HepG2 (cell line): ENCODE measurements around the gene SMYD2. TPM values are rescaled to one million over a fixed set of nuclear protein-coding genes. Genes with fewer than 3 reads are reported as not detected.

ENCODE experiments used
- CENPT ChIP-seq: sonication (generic); formaldehyde crosslinking; IDR thresholded peaks from 2 replicates; pipeline ENCODE4 v1.8.0; 2022; ENCODE audit warnings: low read depth, mild to moderate bottlenecking, moderate library complexity, missing genetic modification reagents
- KDM5B ChIP-seq: sonication (generic); formaldehyde crosslinking; IDR thresholded peaks from 2 replicates; pipeline ENCODE4 v1.4.0; 2020; ENCODE audit warnings: missing genetic modification reagents, mild to moderate bottlenecking, borderline replicate concordance
- NFRKB ChIP-seq: fragments of 450-650 bp; IDR thresholded peaks from 2 replicates; pipeline ENCODE4 v1.6.1; 2017
- PHF21A ChIP-seq: sonication (generic); formaldehyde crosslinking; IDR thresholded peaks from 2 replicates; pipeline ENCODE4 v1.5.0; 2020; ENCODE audit warnings: mild to moderate bottlenecking, missing genetic modification reagents
- SMARCC2 ChIP-seq: fragments of 450-650 bp; IDR thresholded peaks from 2 replicates; pipeline ENCODE4 v1.6.1; 2017; ENCODE audit warnings: antibody characterized with exemption, mild to moderate bottlenecking
- SRSF4 ChIP-seq: fragments of 200-400 bp; formaldehyde crosslinking; IDR thresholded peaks from one replicate; pipeline ENCODE4 v1.6.1; 2018; ENCODE audit warnings: mild to moderate bottlenecking, low read depth, low read length, moderate library complexity; ENCODE audit not compliant: poor library complexity, severe bottlenecking
- THAP11 ChIP-seq: IDR thresholded peaks from 2 replicates; pipeline ENCODE4 v1.6.1; 2016; ENCODE audit warnings: missing biosample characterization, missing genetic modification reagents
- TOE1 ChIP-seq: sonication (generic); formaldehyde crosslinking; IDR thresholded peaks from 2 replicates; pipeline ENCODE4 v1.4.0; 2020; ENCODE audit warnings: mild to moderate bottlenecking, missing genetic modification reagents
- ZFX ChIP-seq: sonication (generic); formaldehyde crosslinking; IDR thresholded peaks from 2 replicates; pipeline ENCODE4 v1.4.0; 2020; ENCODE audit warnings: mild to moderate bottlenecking, low read depth, missing genetic modification reagents, moderate library complexity
- ZNF331 ChIP-seq: sonication (generic); formaldehyde crosslinking; IDR thresholded peaks from 2 replicates; pipeline ENCODE4 v1.4.0; 2020; ENCODE audit warnings: missing genetic modification reagents
- ZNF83 ChIP-seq: sonication (generic); formaldehyde crosslinking; IDR thresholded peaks from 2 replicates; pipeline ENCODE4 v1.4.0; 2020; ENCODE audit warnings: missing genetic modification reagents, mild to moderate bottlenecking, borderline replicate concordance
- polyA plus RNA-seq, 8 experiments: library from polyadenylated mRNA; depleted of rRNA in 3 of 8; stranded (reverse) in 7 of 8; unstranded in 1 of 8; fragments of >200 nt; fragmentation: Illumina TruSeq in 4 of 8; extraction: Trizol in 4 of 8; gene quantifications; 2 replicates each; pipeline versions ENCODE4 v1.2.1 to v1.2.3, GENCODE V29; 2011 to 2016; ENCODE audit warnings: low read depth in 4 of 8, missing spikeins in 1 of 8, mixed read lengths in 1 of 8; ENCODE audit not compliant: insufficient read depth in 1 of 8
- total RNA-seq, 5 experiments: library from RNA; depleted of rRNA; stranded (reverse); fragments of >200 nt; fragmentation: Illumina TruSeq; extraction: Trizol; gene quantifications; 2 replicates each; pipeline ENCODE4 v1.2.3, GENCODE V29; 2016; ENCODE audit warnings: low read depth in 1 of 5
- TF ChIP-seq, protein P1 (sequence below): sonication (generic); formaldehyde crosslinking; IDR thresholded peaks from 2 replicates; pipeline ENCODE4 v1.4.0; 2020; ENCODE audit warnings: mild to moderate bottlenecking, missing genetic modification reagents
- TF ChIP-seq, protein P2 (sequence below), 2 experiments: sonication (generic) in 1 of 2; formaldehyde crosslinking in 1 of 2; IDR thresholded peaks; 2 replicates each; pipeline versions ENCODE4 v1.6.1 to v1.9.0; 2014 to 2022; ENCODE audit warnings: antibody characterized with exemption in 1 of 2, borderline replicate concordance in 1 of 2, inconsistent platforms in 1 of 2, low read depth in 1 of 2, missing genetic modification reagents in 1 of 2
- TF ChIP-seq, protein P3 (sequence below): sonication (generic); formaldehyde crosslinking; IDR thresholded peaks from 2 replicates; pipeline ENCODE4 v1.5.1; 2020; ENCODE audit warnings: mild to moderate bottlenecking, missing genetic modification reagents, moderate library complexity
- TF ChIP-seq, protein P4 (sequence below): sonication (generic); formaldehyde crosslinking; conservative IDR thresholded peaks from 2 replicates; pipeline ENCODE4 v1.4.0; 2020; ENCODE audit warnings: mild to moderate bottlenecking, missing genetic modification reagents, moderate library complexity

The SMYD2 gene
- total and polyA plus RNA-seq, 2 of the 13 experiments (the other 11 are each of a cell fraction or from before 2014, with no cell fraction given): 72.7 to 139 TPM

DNA sequence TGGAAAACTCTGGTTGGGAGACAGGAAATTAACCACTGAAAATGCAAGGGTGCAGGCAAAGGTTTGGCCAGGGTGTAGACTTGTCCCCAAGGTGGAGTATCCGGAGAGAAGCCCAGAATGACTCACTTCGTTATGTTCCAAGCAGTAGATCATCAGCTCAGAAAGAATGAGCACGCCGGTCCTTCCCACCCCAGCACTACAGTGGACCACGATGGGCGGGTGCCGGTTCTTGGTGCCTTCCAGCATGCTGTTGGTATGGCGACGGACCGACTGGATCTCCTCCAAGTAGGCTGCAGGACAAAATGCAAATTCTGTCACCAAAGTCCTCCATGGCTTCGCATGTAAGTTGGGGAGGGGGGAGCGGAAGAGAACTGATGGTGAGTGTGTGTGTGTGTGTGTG, 83.4 kb downstream of the SMYD2 start (continued):
- TF ChIP-seq, protein P1, sequence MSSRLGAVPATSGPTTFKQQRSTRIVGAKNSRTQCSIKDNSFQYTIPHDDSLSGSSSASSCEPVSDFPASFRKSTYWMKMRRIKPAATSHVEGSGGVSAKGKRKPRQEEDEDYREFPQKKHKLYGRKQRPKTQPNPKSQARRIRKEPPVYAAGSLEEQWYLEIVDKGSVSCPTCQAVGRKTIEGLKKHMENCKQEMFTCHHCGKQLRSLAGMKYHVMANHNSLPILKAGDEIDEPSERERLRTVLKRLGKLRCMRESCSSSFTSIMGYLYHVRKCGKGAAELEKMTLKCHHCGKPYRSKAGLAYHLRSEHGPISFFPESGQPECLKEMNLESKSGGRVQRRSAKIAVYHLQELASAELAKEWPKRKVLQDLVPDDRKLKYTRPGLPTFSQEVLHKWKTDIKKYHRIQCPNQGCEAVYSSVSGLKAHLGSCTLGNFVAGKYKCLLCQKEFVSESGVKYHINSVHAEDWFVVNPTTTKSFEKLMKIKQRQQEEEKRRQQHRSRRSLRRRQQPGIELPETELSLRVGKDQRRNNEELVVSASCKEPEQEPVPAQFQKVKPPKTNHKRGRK (CRISPR knock-in tag): no peak
- TF ChIP-seq ZNF331 (CRISPR knock-in tag) (no peak), CENPT (CRISPR knock-in tag) (no peak), TOE1 (CRISPR knock-in tag) (no peak), THAP11 (CRISPR knock-in tag) (no peak), NFRKB (no peak), ZNF83 (CRISPR knock-in tag) (no peak), PHF21A (CRISPR knock-in tag) (no peak), SRSF4 (no peak), ZFX (CRISPR knock-in tag) (no peak), KDM5B (CRISPR knock-in tag) (no peak), SMARCC2 (no peak)
- TF ChIP-seq, protein P2, sequence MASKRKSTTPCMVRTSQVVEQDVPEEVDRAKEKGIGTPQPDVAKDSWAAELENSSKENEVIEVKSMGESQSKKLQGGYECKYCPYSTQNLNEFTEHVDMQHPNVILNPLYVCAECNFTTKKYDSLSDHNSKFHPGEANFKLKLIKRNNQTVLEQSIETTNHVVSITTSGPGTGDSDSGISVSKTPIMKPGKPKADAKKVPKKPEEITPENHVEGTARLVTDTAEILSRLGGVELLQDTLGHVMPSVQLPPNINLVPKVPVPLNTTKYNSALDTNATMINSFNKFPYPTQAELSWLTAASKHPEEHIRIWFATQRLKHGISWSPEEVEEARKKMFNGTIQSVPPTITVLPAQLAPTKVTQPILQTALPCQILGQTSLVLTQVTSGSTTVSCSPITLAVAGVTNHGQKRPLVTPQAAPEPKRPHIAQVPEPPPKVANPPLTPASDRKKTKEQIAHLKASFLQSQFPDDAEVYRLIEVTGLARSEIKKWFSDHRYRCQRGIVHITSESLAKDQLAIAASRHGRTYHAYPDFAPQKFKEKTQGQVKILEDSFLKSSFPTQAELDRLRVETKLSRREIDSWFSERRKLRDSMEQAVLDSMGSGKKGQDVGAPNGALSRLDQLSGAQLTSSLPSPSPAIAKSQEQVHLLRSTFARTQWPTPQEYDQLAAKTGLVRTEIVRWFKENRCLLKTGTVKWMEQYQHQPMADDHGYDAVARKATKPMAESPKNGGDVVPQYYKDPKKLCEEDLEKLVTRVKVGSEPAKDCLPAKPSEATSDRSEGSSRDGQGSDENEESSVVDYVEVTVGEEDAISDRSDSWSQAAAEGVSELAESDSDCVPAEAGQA (IDR thresholded peaks at IDR 0.05; ENCODE audit: low read depth): no peak
- TF ChIP-seq, protein P2 (CRISPR knock-in tag; IDR thresholded peaks at IDR 0.05; ENCODE audit: borderline replicate concordance): no peak
- TF ChIP-seq, protein P3, sequence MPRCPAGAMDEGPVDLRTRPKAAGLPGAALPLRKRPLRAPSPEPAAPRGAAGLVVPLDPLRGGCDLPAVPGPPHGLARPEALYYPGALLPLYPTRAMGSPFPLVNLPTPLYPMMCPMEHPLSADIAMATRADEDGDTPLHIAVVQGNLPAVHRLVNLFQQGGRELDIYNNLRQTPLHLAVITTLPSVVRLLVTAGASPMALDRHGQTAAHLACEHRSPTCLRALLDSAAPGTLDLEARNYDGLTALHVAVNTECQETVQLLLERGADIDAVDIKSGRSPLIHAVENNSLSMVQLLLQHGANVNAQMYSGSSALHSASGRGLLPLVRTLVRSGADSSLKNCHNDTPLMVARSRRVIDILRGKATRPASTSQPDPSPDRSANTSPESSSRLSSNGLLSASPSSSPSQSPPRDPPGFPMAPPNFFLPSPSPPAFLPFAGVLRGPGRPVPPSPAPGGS (CRISPR knock-in tag): no peak
- TF ChIP-seq, protein P4, sequence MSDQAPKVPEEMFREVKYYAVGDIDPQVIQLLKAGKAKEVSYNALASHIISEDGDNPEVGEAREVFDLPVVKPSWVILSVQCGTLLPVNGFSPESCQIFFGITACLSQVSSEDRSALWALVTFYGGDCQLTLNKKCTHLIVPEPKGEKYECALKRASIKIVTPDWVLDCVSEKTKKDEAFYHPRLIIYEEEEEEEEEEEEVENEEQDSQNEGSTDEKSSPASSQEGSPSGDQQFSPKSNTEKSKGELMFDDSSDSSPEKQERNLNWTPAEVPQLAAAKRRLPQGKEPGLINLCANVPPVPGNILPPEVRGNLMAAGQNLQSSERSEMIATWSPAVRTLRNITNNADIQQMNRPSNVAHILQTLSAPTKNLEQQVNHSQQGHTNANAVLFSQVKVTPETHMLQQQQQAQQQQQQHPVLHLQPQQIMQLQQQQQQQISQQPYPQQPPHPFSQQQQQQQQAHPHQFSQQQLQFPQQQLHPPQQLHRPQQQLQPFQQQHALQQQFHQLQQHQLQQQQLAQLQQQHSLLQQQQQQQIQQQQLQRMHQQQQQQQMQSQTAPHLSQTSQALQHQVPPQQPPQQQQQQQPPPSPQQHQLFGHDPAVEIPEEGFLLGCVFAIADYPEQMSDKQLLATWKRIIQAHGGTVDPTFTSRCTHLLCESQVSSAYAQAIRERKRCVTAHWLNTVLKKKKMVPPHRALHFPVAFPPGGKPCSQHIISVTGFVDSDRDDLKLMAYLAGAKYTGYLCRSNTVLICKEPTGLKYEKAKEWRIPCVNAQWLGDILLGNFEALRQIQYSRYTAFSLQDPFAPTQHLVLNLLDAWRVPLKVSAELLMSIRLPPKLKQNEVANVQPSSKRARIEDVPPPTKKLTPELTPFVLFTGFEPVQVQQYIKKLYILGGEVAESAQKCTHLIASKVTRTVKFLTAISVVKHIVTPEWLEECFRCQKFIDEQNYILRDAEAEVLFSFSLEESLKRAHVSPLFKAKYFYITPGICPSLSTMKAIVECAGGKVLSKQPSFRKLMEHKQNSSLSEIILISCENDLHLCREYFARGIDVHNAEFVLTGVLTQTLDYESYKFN: no peak
